PC-3 (cell line): ENCODE measurements around the gene LCNL1. TPM values are rescaled to one million over a fixed set of nuclear protein-coding genes. Genes with fewer than 3 reads are reported as not detected.
"Not testable (repeated sequence)": the region's sequence is repeated elsewhere in the genome, so short reads cannot be mapped to it uniquely, and the experiment has no call there.

Experiments used
- ATAC-seq: fragments of 200-7000 bp; cut with Tn5 transposase; 2 replicates; pipeline ENCODE4 v1.9.1; 2020; ENCODE audit warnings: mild to moderate bottlenecking, moderate library complexity
- BruUV-seq: library from RNA; stranded (reverse); fragments of 400-500 nt; replicated peaks from 2 replicates; lab custom pipeline; 2021; lab: Mats Ljungman, UMichigan
- CTCF ChIA-PET: fragments of 300-600 bp; sonication (Branson Sonifier 250); formaldehyde crosslinking; loops from one replicate; lab custom pipeline; 2022; ENCODE audit warnings: antibody characterized with exemption; lab: Charles Lee
- POLR2A ChIA-PET: fragments of 300-600 bp; sonication (Branson Sonifier 250); formaldehyde crosslinking; loops from one replicate; lab custom pipeline; 2022; ENCODE audit warnings: antibody characterized with exemption; ENCODE audit not compliant: unreplicated experiment; lab: Charles Lee
- DNase-seq: peaks from one replicate; pipeline ENCODE4 v3.0.0-alpha.2; 2015
- H2AFZ ChIP-seq: fragments of 300-600 bp; sonication (generic); 2 replicates; pipeline ENCODE4 v1.6.0; 2016; ENCODE audit warnings: antibody characterized with exemption, low read length
- H3F3A ChIP-seq: fragments of 300-600 bp; sonication (generic); one replicate; pipeline ENCODE4 v1.6.0; 2017; ENCODE audit warnings: antibody characterized with exemption, low read length, control low read depth, mild to moderate bottlenecking; ENCODE audit not compliant: unreplicated experiment
- H3K27ac ChIP-seq: fragments of 300-600 bp; sonication (generic); 2 replicates; pipeline ENCODE4 v1.5.1; 2016; ENCODE audit warnings: mild to moderate bottlenecking, low read length
- H3K27me3 ChIP-seq: fragments of 300-600 bp; sonication (generic); 2 replicates; pipeline ENCODE4 v1.6.1; 2016; ENCODE audit warnings: low read length, mixed read lengths
- H3K36me3 ChIP-seq: fragments of 300-600 bp; sonication (generic); 2 replicates; pipeline ENCODE4 v1.6.1; 2016; ENCODE audit warnings: low read depth, mixed run types, low read length, mixed read lengths
- H3K4me1 ChIP-seq: fragments of 300-600 bp; sonication (generic); 2 replicates; pipeline ENCODE4 v1.5.1; 2016; ENCODE audit warnings: low read length; ENCODE audit not compliant: insufficient read depth
- H3K4me2 ChIP-seq: fragments of 300-600 bp; sonication (generic); 2 replicates; pipeline ENCODE4 v1.6.0; 2016; ENCODE audit warnings: low read length
- H3K4me3 ChIP-seq: fragments of 300-600 bp; sonication (generic); 2 replicates; pipeline ENCODE4 v1.5.1; 2016; ENCODE audit warnings: mild to moderate bottlenecking, low read length, mixed read lengths
- H3K79me2 ChIP-seq: fragments of 300-600 bp; sonication (generic); 2 replicates; pipeline ENCODE4 v1.6.1; 2017; ENCODE audit warnings: low read length, mixed read lengths
- H3K9ac ChIP-seq: fragments of 300-600 bp; sonication (generic); 2 replicates; pipeline ENCODE4 v1.6.0; 2016; ENCODE audit warnings: mild to moderate bottlenecking, low read length
- H3K9me2 ChIP-seq: fragments of 300-600 bp; sonication (generic); replicated peaks from 2 replicates; pipeline ENCODE4 v1.6.1; 2016; ENCODE audit warnings: mixed run types, low read length, mixed read lengths
- H3K9me3 ChIP-seq: fragments of 300-600 bp; sonication (generic); 2 replicates; pipeline ENCODE4 v1.6.1; 2016; ENCODE audit warnings: low read length, mixed read lengths
- H4K20me1 ChIP-seq: fragments of 300-600 bp; sonication (generic); 2 replicates; pipeline ENCODE4 v1.6.1; 2016; ENCODE audit warnings: low read length, mixed read lengths
- CTCF ChIP-seq: fragments of 300-600 bp; sonication (generic); conservative IDR thresholded peaks from 2 replicates; pipeline ENCODE4 v1.5.1; 2017; ENCODE audit warnings: antibody characterized with exemption, low read depth, mild to moderate bottlenecking, low read length
- EZH2 ChIP-seq: fragments of 300-600 bp; sonication (generic); IDR thresholded peaks from one replicate; pipeline ENCODE4 v1.6.1; 2017; ENCODE audit warnings: antibody characterized with exemption, mild to moderate bottlenecking, low read length; ENCODE audit not compliant: unreplicated experiment
- EZH2phosphoT487 ChIP-seq: fragments of 300-600 bp; sonication (generic); IDR thresholded peaks from 2 replicates; pipeline ENCODE4 v1.6.1; 2018; ENCODE audit warnings: mild to moderate bottlenecking, antibody characterized with exemption, low read length, borderline replicate concordance
- intact Hi-C: fragments of 100-400 bp; cut with micrococcal nuclease; formaldehyde crosslinking; loops from 2 replicates; pipeline ENCODE4 v1.9.0; 2023
- total RNA-seq: library from RNA; depleted of rRNA; stranded (reverse); fragments of >200 nt; gene quantifications from 2 replicates; pipeline ENCODE4 v1.2.3, GENCODE V29; 2014

LCNL1 gene
- total RNA-seq, 1 experiment from 2014 or later, result not detected

- POLR2A ChIA-PET, result no interaction called here
- H3K9ac ChIP-seq, result no peak overlapping the region
- no peak for TF ChIP-seq EZH2
- TF ChIP-seq EZH2phosphoT487, result no peak
- TF ChIP-seq CTCF, result no peak
Measured at GRCh38 chr9:137001857-137002645, 19.3 kb downstream of the LCNL1 start.

DNA sequence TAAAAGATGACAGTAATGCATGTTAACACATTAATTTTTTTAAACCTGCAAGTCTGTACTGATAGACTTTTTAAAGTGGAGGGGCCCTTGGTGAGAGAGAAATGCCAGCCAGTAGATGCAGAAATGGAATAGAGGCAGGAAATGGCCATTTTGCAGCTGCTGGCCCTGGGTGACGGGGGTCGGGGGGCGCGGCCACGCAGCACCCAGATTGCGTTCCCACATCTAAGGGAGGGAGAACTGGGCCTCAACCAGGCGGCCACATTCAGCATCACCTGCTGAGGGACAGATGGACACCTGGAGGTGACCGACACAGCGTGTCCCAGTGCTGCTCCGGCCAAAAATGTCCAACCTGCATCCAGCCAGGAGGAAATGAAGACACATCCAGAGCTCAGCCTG, 19.9 kb downstream of the LCNL1 start:
- Histone ChIP-seq H3K27me3 (no peaks in the 10 kb centered on the region), H3K4me3 (no peak overlapping the region), H3K79me2 (no peaks in the 10 kb centered on the region), H3F3A (no peaks in the 10 kb centered on the region), H4K20me1 (no peaks in the 10 kb centered on the region), H3K4me2 (no peak overlapping the region), H2AFZ (no peak overlapping the region), H3K9me2 (no peaks in the 10 kb centered on the region), H3K4me1 (no peaks in the 10 kb centered on the region), H3K27ac (no peak overlapping the region), H3K36me3 (no peaks in the 10 kb centered on the region), H3K9me3 (no peaks in the 10 kb centered on the region), H3K9ac (no peak overlapping the region)
- ChIA-PET POLR2A (no interaction called here), CTCF (no interaction called here)
- intact Hi-C loops, result no loop called here
- BruUV-seq, result no TSS peak
- no peak for TF ChIP-seq EZH2phosphoT487
- no peak for TF ChIP-seq EZH2
- no peak for TF ChIP-seq CTCF
- DNase-seq, result no peak
- no peak for ATAC-seq

More at GRCh38 chr9:137001857-137002645, 19.3 kb downstream of the LCNL1 start:
- Histone ChIP-seq H3K4me2 (no peak overlapping the region), H3K27ac (no peak overlapping the region), H3K9me2 (no peaks in the 10 kb centered on the region), H2AFZ (no peak overlapping the region), H3F3A (no peaks in the 10 kb centered on the region), H3K9me3 (no peaks in the 10 kb centered on the region), H3K27me3 (no peaks in the 10 kb centered on the region), H4K20me1 (no peaks in the 10 kb centered on the region), H3K79me2 (no peaks in the 10 kb centered on the region), H3K4me1 (peaks cover 4% of the 10 kb centered on the region), H3K36me3 (no peaks in the 10 kb centered on the region), H3K4me3 (no peak overlapping the region)
- CTCF ChIA-PET, result interaction anchor here (1.6 kb wide), 1 partner anchor 28 kb away, joined by 12 read pairs; no protein-coding TSS in a partner anchor
- ATAC-seq, result no peak
- BruUV-seq, result no TSS peak
- intact Hi-C loops, result no loop called here
- no peak for DNase-seq

DNA sequence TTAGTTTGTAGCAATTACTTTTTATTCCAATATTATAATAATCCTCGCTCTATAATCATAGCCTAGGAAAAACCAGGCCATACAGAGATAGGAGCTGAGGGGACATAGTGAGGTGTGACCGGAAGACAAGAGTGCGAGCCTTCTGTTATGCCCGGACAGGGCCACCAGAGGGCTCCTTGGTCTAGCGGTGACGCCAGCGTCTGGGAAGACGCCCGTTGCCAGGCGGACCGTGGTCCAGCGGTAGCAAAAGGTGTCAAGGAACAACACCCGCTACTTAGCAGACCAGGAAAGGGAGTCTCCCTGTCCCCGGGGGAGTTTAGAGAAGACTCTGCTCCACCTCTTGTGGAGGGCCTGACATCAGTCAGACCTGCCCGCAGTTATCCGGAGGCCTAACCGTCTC, 21.5 kb downstream of the LCNL1 start:
- BruUV-seq, H3K9ac ChIP-seq, DNase-seq, H4K20me1 ChIP-seq, H3K9me3 ChIP-seq, POLR2A ChIA-PET, H3K4me3 ChIP-seq, H2AFZ ChIP-seq, ATAC-seq, H3K79me2 ChIP-seq, H3K27ac ChIP-seq, H3K27me3 ChIP-seq, intact Hi-C loops, H3K36me3 ChIP-seq, CTCF ChIA-PET, H3K9me2 ChIP-seq, H3K4me1 ChIP-seq, H3K4me2 ChIP-seq, H3F3A ChIP-seq: not testable (repeated sequence)
